Measurements from ENCODE around the gene ANGPTL2. TPM values are rescaled to one million over a fixed set of nuclear protein-coding genes. Genes with fewer than 3 reads are reported as not detected.

Gene ANGPTL2
- polyA plus RNA-seq, 1 of the 3 experiments (the other 2 are of a cell fraction), result 12.3 TPM

- Histone ChIP-seq H3K27ac (ENCODE audit: low read depth in 2 of 2, low read length in 1 of 2) (no peak overlapping the region), H3K79me2 (ENCODE audit: insufficient read depth) (no peaks in the 10 kb centered on the region), H3K36me3 (replicated peaks in 1 of 2; ENCODE audit: control insufficient read depth in 1 of 2, insufficient read depth in 2 of 2, low read length in 1 of 2) (no peaks in the 10 kb centered on the region), H2AFZ (ENCODE audit: low read depth) (no peak overlapping the region), H3K4me1 (ENCODE audit: control insufficient read depth in 1 of 2, insufficient read depth in 2 of 2, low read depth in 1 of 2, low read length in 1 of 2) (peaks cover 0 to 13% of the 10 kb centered on the region in 2 experiments; a peak in 3 of 4 replicates), H3F3A (replicated peaks; ENCODE audit: insufficient read depth) (no peaks in the 10 kb centered on the region), H3K27me3 (ENCODE audit: insufficient read depth) (no peaks in the 10 kb centered on the region), H3K9me3 (no peaks in the 10 kb centered on the region), H3K4me3 (ENCODE audit: low read depth in 2 of 2, low read length in 1 of 2) (no peak overlapping the region), H3K9me2 (no peaks in the 10 kb centered on the region), H4K20me1 (ENCODE audit: insufficient read depth) (no peaks in the 10 kb centered on the region), H3K9ac (no peak overlapping the region), H3K4me2 (no peak overlapping the region)
- CTCF ChIA-PET, result interaction anchor here (1.3 to 1.7 kb wide), 3 partner anchors 29 to 229 kb away, joined by 4 to 10 read pairs (median 5); no protein-coding TSS in a partner anchor
- POLR2A ChIA-PET, result no interaction called here
- DNase-seq, result no peak
- TF ChIP-seq MXI1 (IDR thresholded peaks at IDR 0.05; ENCODE audit: low read depth, low read length) (no peak), GATA2 (CRISPR knock-in tag; IDR thresholded peaks at IDR 0.05) (no peak), FOSL2 (IDR thresholded peaks at IDR 0.05; ENCODE audit: borderline replicate concordance, low read depth) (no peak), RCOR1 (IDR thresholded peaks at IDR 0.05; ENCODE audit: low read length) (no peak), TAF1 (IDR thresholded peaks at IDR 0.05; ENCODE audit: borderline replicate concordance, low read depth, low read length) (no peak), RFX5 (IDR thresholded peaks at IDR 0.05; ENCODE audit: low read length) (no peak), MAX (IDR thresholded peaks at IDR 0.05; ENCODE audit: low read depth) (no peak), CTCF (IDR thresholded peaks at IDR 0.05) (no peak), FOXM1 (IDR thresholded peaks at IDR 0.05; ENCODE audit: low read depth) (no peak), MEF2A (IDR thresholded peaks at IDR 0.05; ENCODE audit: borderline replicate concordance, low read depth) (no peak), NFIC (IDR thresholded peaks at IDR 0.05; ENCODE audit: borderline replicate concordance) (no peak), USF2 (IDR thresholded peaks at IDR 0.05; ENCODE audit: borderline replicate concordance, low read depth, low read length) (no peak), TEAD4 (IDR thresholded peaks at IDR 0.05; ENCODE audit: borderline replicate concordance, insufficient read depth) (no peak), PBX3 (IDR thresholded peaks at IDR 0.05) (no peak)
- 56% methylated on average over 5 of the region's 5 CpGs for WGBS (ENCODE audit: low lambda C conversion rate)
Measured at GRCh38 chr9:127169575-127169883, 47.1 kb upstream of the ANGPTL2 start.

All from SK-N-SH (cell line).